Right atrium auricular region (tissue), 2 donors: Measurements from ENCODE around the gene DIP2B. TPM values are rescaled to one million over a fixed set of nuclear protein-coding genes. Genes with fewer than 3 reads are reported as not detected.

Experiments used
- DNase-seq: peaks from one replicate; pipeline ENCODE4 v3.0.0-alpha.2; 2019; ENCODE audit warnings: low spot score
- H3K27ac ChIP-seq, 2 donors: fragments of 200-600 bp; sonication (generic); 1 replicate in 1 of 2; 2 replicates in 1 of 2; pipeline ENCODE4 v1.5.1; 2016 to 2019
- H3K27me3 ChIP-seq, 2 donors: fragments of 200-600 bp; sonication (generic); one replicate each; pipeline versions ENCODE4 v1.5.1 to v1.6.0; 2017 to 2019
- H3K36me3 ChIP-seq: fragments of 200-600 bp; sonication (generic); one replicate; pipeline ENCODE4 v1.5.1; 2016
- H3K4me1 ChIP-seq, 2 donors: fragments of 200-600 bp; sonication (generic); one replicate each; pipeline versions ENCODE4 v1.5.1 to v1.6.0; 2017 to 2019
- H3K4me3 ChIP-seq, 2 donors: fragments of 200-600 bp; sonication (generic); 1 replicate in 1 of 2; 2 replicates in 1 of 2; pipeline ENCODE4 v1.5.1; 2017 to 2019; ENCODE audit warnings: mild to moderate bottlenecking in 1 of 2, moderate library complexity in 1 of 2
- H3K9me3 ChIP-seq, 2 donors: fragments of 200-600 bp; sonication (generic); one replicate each; pipeline ENCODE4 v1.5.1; 2019
- CTCF ChIP-seq, 2 donors: fragments of 200-600 bp; sonication (generic); IDR thresholded peaks; one replicate each; pipeline ENCODE4 v1.5.1; 2019; ENCODE audit warnings: antibody characterized with exemption in 2 of 2
- total RNA-seq, 2 donors: library from RNA; depleted of rRNA; stranded (reverse); fragments of >200 nt; gene quantifications; one replicate each; pipeline ENCODE4 v1.1.0, GENCODE V29; 2016

The DIP2B gene
- total RNA-seq, 2 donors from 2014 or later = 11.6 to 15.2 TPM

GRCh38 chr12:50745861-50746260 lies 241.1 kb downstream of the DIP2B start:
- Histone ChIP-seq H3K27me3 (no peaks in the 10 kb centered on the region), H3K9me3 (no peaks in the 10 kb centered on the region), H3K27ac (no peak overlapping the region), H3K4me1 (no peaks in the 10 kb centered on the region), H3K36me3 (peaks cover 48% of the 10 kb centered on the region), H3K4me3 (no peak overlapping the region)
- DNase-seq = no peak
- no peak for TF ChIP-seq CTCF (IDR thresholded peaks at IDR 0.05)

- H3K9me3 ChIP-seq = no peaks in the 10 kb centered on the region
- no peak overlapping the region for H3K27ac ChIP-seq
- H3K4me3 ChIP-seq = no peak overlapping the region
- no peaks in the 10 kb centered on the region for H3K4me1 ChIP-seq
- TF ChIP-seq CTCF (IDR thresholded peaks at IDR 0.05) = no peak
- H3K27me3 ChIP-seq = no peaks in the 10 kb centered on the region
- peaks cover 43% of the 10 kb centered on the region for H3K36me3 ChIP-seq
- no peak for DNase-seq
Observed at GRCh38 chr12:50746431-50746830, 241.6 kb downstream of the DIP2B start.

GRCh38 chr12:50747817-50748216 lies 243.0 kb downstream of the DIP2B start:
- DNase-seq = no peak
- Histone ChIP-seq H3K27me3 (no peaks in the 10 kb centered on the region), H3K9me3 (no peaks in the 10 kb centered on the region), H3K36me3 (peaks cover 30% of the 10 kb centered on the region), H3K4me1 (no peaks in the 10 kb centered on the region), H3K27ac (no peak overlapping the region), H3K4me3 (no peak overlapping the region)
- TF ChIP-seq CTCF (IDR thresholded peaks at IDR 0.05) = no peak

- no peak overlapping the region for H3K27ac ChIP-seq
- H3K4me1 ChIP-seq = no peaks in the 10 kb centered on the region
- no peaks in the 10 kb centered on the region for H3K27me3 ChIP-seq
- H3K4me3 ChIP-seq = no peak overlapping the region
- DNase-seq = no peak
- no peaks in the 10 kb centered on the region for H3K9me3 ChIP-seq
- peaks cover 15% of the 10 kb centered on the region for H3K36me3 ChIP-seq
- no peak for TF ChIP-seq CTCF (IDR thresholded peaks at IDR 0.05)
Observed at GRCh38 chr12:50749459-50749882, 244.7 kb downstream of the DIP2B start.

- no peak for TF ChIP-seq CTCF (IDR thresholded peaks at IDR 0.05)
- Histone ChIP-seq H3K36me3 (peaks cover 8% of the 10 kb centered on the region), H3K27me3 (no peaks in the 10 kb centered on the region), H3K27ac (no peak overlapping the region), H3K9me3 (no peaks in the 10 kb centered on the region), H3K4me3 (no peak overlapping the region), H3K4me1 (no peaks in the 10 kb centered on the region)
- DNase-seq = no peak
Observed at GRCh38 chr12:50750366-50750765, 245.6 kb downstream of the DIP2B start.

- H3K27ac ChIP-seq = peak overlapping the region; percentile 24 to 76
- no peak for TF ChIP-seq CTCF (IDR thresholded peaks at IDR 0.05)
- no peaks in the 10 kb centered on the region for H3K27me3 ChIP-seq
- H3K9me3 ChIP-seq = no peaks in the 10 kb centered on the region
- H3K4me3 ChIP-seq = no peak overlapping the region
- H3K4me1 ChIP-seq = no peaks in the 10 kb centered on the region
- H3K36me3 ChIP-seq = peaks cover 5% of the 10 kb centered on the region
- DNase-seq = no peak
Observed at GRCh38 chr12:50751948-50752721, 247.3 kb downstream of the DIP2B start.
